Effector memory CD4-positive, alpha-beta T cell (primary cell): Measurements from ENCODE around the gene TBATA.

ENCODE experiments used
- DNase-seq, 3 donors: peaks; one replicate each; pipeline ENCODE4 v3.0.0-alpha.2; 2020
- H3K27ac ChIP-seq: 2 replicates; pipeline ENCODE4 v1.7.0; 2013; ENCODE audit warnings: mild to moderate bottlenecking, low read length, moderate library complexity; ENCODE audit not compliant: insufficient read depth, poor library complexity, severe bottlenecking
- H3K27me3 ChIP-seq: replicated peaks from 2 replicates; pipeline ENCODE4 v1.7.0; 2013; ENCODE audit warnings: mild to moderate bottlenecking, low read length; ENCODE audit not compliant: insufficient read depth, control insufficient read depth, poor library complexity, severe bottlenecking
- H3K36me3 ChIP-seq: 2 replicates; pipeline ENCODE4 v1.7.0; 2013; ENCODE audit warnings: mild to moderate bottlenecking, low read length, moderate library complexity; ENCODE audit not compliant: control insufficient read depth, insufficient read depth
- H3K4me1 ChIP-seq: 2 replicates; pipeline ENCODE4 v1.7.0; 2013; ENCODE audit warnings: low read length, mild to moderate bottlenecking; ENCODE audit not compliant: control insufficient read depth, insufficient read depth, poor library complexity, severe bottlenecking
- H3K4me3 ChIP-seq: 2 replicates; pipeline ENCODE4 v1.7.0; 2013; ENCODE audit warnings: low read length, low read depth, mild to moderate bottlenecking; ENCODE audit not compliant: insufficient read depth, poor library complexity, severe bottlenecking
- H3K9me3 ChIP-seq: 2 replicates; pipeline ENCODE4 v1.7.0; 2013; ENCODE audit warnings: mild to moderate bottlenecking, low read length, moderate library complexity; ENCODE audit not compliant: control insufficient read depth

The TBATA gene

GRCh38 chr10:70809726-70810125 is 24.5 kb upstream of the TBATA start:
- Histone ChIP-seq H3K27ac (no peak overlapping the region), H3K27me3 (no peaks in the 10 kb centered on the region), H3K4me3 (no peak overlapping the region), H3K36me3 (no peaks in the 10 kb centered on the region), H3K9me3 (no peaks in the 10 kb centered on the region), H3K4me1 (no peaks in the 10 kb centered on the region)
- no peak for DNase-seq

- Histone ChIP-seq H3K36me3 (no peaks in the 10 kb centered on the region), H3K27ac (no peak overlapping the region), H3K4me1 (no peaks in the 10 kb centered on the region), H3K9me3 (no peaks in the 10 kb centered on the region), H3K4me3 (no peak overlapping the region), H3K27me3 (no peaks in the 10 kb centered on the region)
- DNase-seq: no peak
Measured at GRCh38 chr10:70809011-70809611, 23.9 kb upstream of the TBATA start.

- H3K27ac ChIP-seq: no peak overlapping the region
- DNase-seq: no peak
- H3K4me3 ChIP-seq: no peak overlapping the region
- no peaks in the 10 kb centered on the region for H3K9me3 ChIP-seq
- no peaks in the 10 kb centered on the region for H3K4me1 ChIP-seq
- H3K36me3 ChIP-seq: no peaks in the 10 kb centered on the region
- no peaks in the 10 kb centered on the region for H3K27me3 ChIP-seq
Measured at GRCh38 chr10:70807556-70807955, 22.4 kb upstream of the TBATA start.

GRCh38 chr10:70806841-70807240 is 21.7 kb upstream of the TBATA start:
- H3K27me3 ChIP-seq: no peaks in the 10 kb centered on the region
- no peaks in the 10 kb centered on the region for H3K36me3 ChIP-seq
- H3K27ac ChIP-seq: no peak overlapping the region
- no peak overlapping the region for H3K4me3 ChIP-seq
- H3K4me1 ChIP-seq: no peaks in the 10 kb centered on the region
- no peaks in the 10 kb centered on the region for H3K9me3 ChIP-seq
- DNase-seq: no peak

- Histone ChIP-seq H3K4me1 (no peaks in the 10 kb centered on the region), H3K36me3 (no peaks in the 10 kb centered on the region), H3K27me3 (no peaks in the 10 kb centered on the region), H3K4me3 (no peak overlapping the region), H3K27ac (no peak overlapping the region), H3K9me3 (no peaks in the 10 kb centered on the region)
- DNase-seq: no peak
Measured at GRCh38 chr10:70805619-70806215, 20.5 kb upstream of the TBATA start.

GRCh38 chr10:70804421-70804808 is 19.2 kb upstream of the TBATA start:
- Histone ChIP-seq H3K4me3 (no peak overlapping the region), H3K4me1 (no peaks in the 10 kb centered on the region), H3K27me3 (no peaks in the 10 kb centered on the region), H3K9me3 (no peaks in the 10 kb centered on the region), H3K27ac (no peak overlapping the region), H3K36me3 (no peaks in the 10 kb centered on the region)
- no peak for DNase-seq

- Histone ChIP-seq H3K4me1 (no peaks in the 10 kb centered on the region), H3K9me3 (no peaks in the 10 kb centered on the region), H3K36me3 (no peaks in the 10 kb centered on the region), H3K27ac (no peak overlapping the region), H3K4me3 (no peak overlapping the region), H3K27me3 (no peaks in the 10 kb centered on the region)
- DNase-seq: no peak
Measured at GRCh38 chr10:70803775-70804420, 18.7 kb upstream of the TBATA start.

- no peak for DNase-seq
Measured at GRCh38 chr10:70801854-70802253, 16.7 kb upstream of the TBATA start.

GRCh38 chr10:70799124-70799523 is 13.9 kb upstream of the TBATA start:
- Histone ChIP-seq H3K27ac (no peak overlapping the region), H3K9me3 (no peaks in the 10 kb centered on the region), H3K4me3 (no peak overlapping the region), H3K27me3 (no peaks in the 10 kb centered on the region), H3K36me3 (no peaks in the 10 kb centered on the region), H3K4me1 (no peaks in the 10 kb centered on the region)
- no peak for DNase-seq

More at GRCh38 chr10:70801854-70802253, 16.7 kb upstream of the TBATA start:
- Histone ChIP-seq H3K27me3 (no peaks in the 10 kb centered on the region), H3K4me3 (no peak overlapping the region), H3K36me3 (no peaks in the 10 kb centered on the region), H3K4me1 (no peaks in the 10 kb centered on the region), H3K27ac (no peak overlapping the region), H3K9me3 (no peaks in the 10 kb centered on the region)

GRCh38 chr10:70797840-70798239 is 12.7 kb upstream of the TBATA start:
- Histone ChIP-seq H3K27ac (no peak overlapping the region), H3K27me3 (no peaks in the 10 kb centered on the region), H3K9me3 (no peaks in the 10 kb centered on the region), H3K4me3 (no peak overlapping the region), H3K36me3 (no peaks in the 10 kb centered on the region), H3K4me1 (no peaks in the 10 kb centered on the region)
- no peak for DNase-seq
